Activated CD8-positive, alpha-beta T cell treated with anti-CD3 and anti-CD28 coated beads for 36 hours (primary cell): Measurements from ENCODE around the gene WDR70. TPM values are rescaled to one million over a fixed set of nuclear protein-coding genes. Genes with fewer than 3 reads are reported as not detected.

ENCODE experiments used
- ATAC-seq: fragments of 200-7000 bp; cut with Tn5 transposase; one replicate; pipeline ENCODE4 v1.10.0; 2021; ENCODE audit warnings: mild to moderate bottlenecking, moderate library complexity
- CTCF ChIA-PET: fragments of 350-600 bp; sonication (Branson Sonifier 250); formaldehyde crosslinking; loops from one replicate; lab custom pipeline; 2021; ENCODE audit warnings: antibody characterized with exemption; lab: Charles Lee
- POLR2A ChIA-PET: fragments of 350-600 bp; sonication (Branson Sonifier 250); formaldehyde crosslinking; loops from one replicate; lab custom pipeline; 2021; ENCODE audit warnings: antibody characterized with exemption; lab: Charles Lee
- DNase-seq: peaks from one replicate; pipeline ENCODE4 v3.0.0-alpha.2; 2020
- H3K27ac Mint-ChIP-seq: one replicate; pipeline ENCODE4 v1.8.0; 2021; ENCODE audit warnings: mild to moderate bottlenecking, mixed read lengths
- H3K27me3 Mint-ChIP-seq: one replicate; pipeline ENCODE4 v1.8.0; 2021; ENCODE audit warnings: mixed read lengths
- H3K36me3 Mint-ChIP-seq: one replicate; pipeline ENCODE4 v1.8.0; 2021; ENCODE audit warnings: low read depth, mixed read lengths
- H3K4me1 Mint-ChIP-seq: one replicate; pipeline ENCODE4 v1.8.0; 2021; ENCODE audit warnings: low read depth, mixed read lengths
- H3K4me3 Mint-ChIP-seq: one replicate; pipeline ENCODE4 v1.8.0; 2021; ENCODE audit warnings: mild to moderate bottlenecking, moderate library complexity, mixed read lengths
- H3K9me3 Mint-ChIP-seq: one replicate; pipeline ENCODE4 v1.8.0; 2021; ENCODE audit warnings: mixed read lengths
- CTCF ChIP-seq: fragments of 200-600 bp; IDR thresholded peaks from one replicate; pipeline ENCODE4 v1.8.0; 2022; ENCODE audit warnings: antibody characterized with exemption, mild to moderate bottlenecking
- intact Hi-C: fragments of 100-400 bp; cut with micrococcal nuclease; formaldehyde crosslinking; loops from one replicate; pipeline ENCODE4 v1.10.0; 2022
- total RNA-seq, 2 experiments: library from RNA; stranded (reverse); gene quantifications; one replicate each; pipeline ENCODE4 v1.2.3, GENCODE V29; 2021

WDR70 gene
- total RNA-seq, 2 experiments from 2014 or later, result 30.8 to 32.7 TPM

DNA sequence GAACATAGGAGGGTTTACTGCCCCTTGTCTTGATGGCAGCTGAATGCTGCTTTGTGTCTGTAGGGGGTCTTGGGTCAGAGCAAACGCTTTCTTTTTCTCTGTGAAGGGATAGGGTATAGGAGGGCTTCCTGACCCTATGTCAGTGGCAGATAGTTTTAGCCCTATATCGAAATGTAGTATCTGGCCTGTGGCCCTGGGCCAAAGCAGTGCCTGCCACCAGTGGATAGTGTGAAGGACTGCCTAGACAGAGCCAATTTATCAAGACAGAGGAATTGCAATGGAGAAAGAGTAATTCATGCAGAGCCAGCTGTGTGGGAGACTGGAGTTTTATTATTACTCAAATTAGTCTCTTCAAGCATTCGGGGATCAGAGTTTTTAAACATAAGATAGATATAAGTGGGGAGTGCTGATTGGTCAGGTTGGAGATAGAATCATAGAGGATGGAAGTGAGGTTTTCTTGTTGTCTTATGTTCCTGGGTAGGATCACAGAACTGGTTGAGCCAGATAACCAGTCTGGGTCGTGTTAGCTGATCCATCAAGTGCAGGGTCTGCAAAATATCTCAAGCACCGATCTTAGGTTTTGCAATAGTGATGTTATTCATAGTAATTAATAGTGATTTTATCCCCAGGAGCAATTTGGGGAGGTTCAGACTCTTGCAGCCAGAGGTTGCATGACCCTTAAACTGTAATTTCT is 282.3 kb downstream of the WDR70 start:
- peaks cover 5% of the 10 kb centered on the region for H3K4me1 Mint-ChIP-seq
- TF ChIP-seq CTCF, result no peak
- no peak overlapping the region for H3K4me3 Mint-ChIP-seq
- ChIA-PET POLR2A (no interaction called here), CTCF (no interaction called here)
- H3K27me3 Mint-ChIP-seq, result no peaks in the 10 kb centered on the region
- ATAC-seq (no peak), DNase-seq (no peak)
- intact Hi-C loops, result no loop called here
- no peaks in the 10 kb centered on the region for H3K9me3 Mint-ChIP-seq
- H3K27ac Mint-ChIP-seq, result no peak overlapping the region
- no peaks in the 10 kb centered on the region for H3K36me3 Mint-ChIP-seq

DNA sequence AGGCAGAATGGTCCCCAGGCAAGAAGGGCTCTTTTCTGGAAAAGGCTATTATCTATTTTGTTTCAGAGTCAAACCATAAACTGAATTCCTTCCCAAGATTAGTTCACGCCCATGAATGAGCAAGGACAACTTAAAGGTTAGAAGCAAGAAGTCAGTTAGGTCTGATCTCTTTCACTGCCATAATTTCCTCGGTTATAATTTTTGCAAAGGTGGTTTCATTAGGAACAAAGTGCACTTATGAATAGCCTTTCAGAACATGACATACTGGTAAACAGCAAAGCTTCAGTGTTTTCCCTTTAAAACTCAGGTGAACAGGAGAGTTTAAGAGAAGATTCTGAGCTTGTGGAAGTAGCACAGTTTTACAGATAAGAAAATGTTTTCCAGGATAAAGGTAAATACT is 282.8 kb downstream of the WDR70 start:
- Mint-ChIP-seq H3K4me3 (no peak overlapping the region), H3K27ac (no peak overlapping the region), H3K27me3 (no peaks in the 10 kb centered on the region), H3K36me3 (no peaks in the 10 kb centered on the region), H3K4me1 (peaks cover 5% of the 10 kb centered on the region), H3K9me3 (no peaks in the 10 kb centered on the region)
- CTCF ChIA-PET, result no interaction called here
- TF ChIP-seq CTCF, result no peak
- DNase-seq (no peak), ATAC-seq (no peak)
- intact Hi-C loops, result no loop called here
- POLR2A ChIA-PET, result no interaction called here

DNA sequence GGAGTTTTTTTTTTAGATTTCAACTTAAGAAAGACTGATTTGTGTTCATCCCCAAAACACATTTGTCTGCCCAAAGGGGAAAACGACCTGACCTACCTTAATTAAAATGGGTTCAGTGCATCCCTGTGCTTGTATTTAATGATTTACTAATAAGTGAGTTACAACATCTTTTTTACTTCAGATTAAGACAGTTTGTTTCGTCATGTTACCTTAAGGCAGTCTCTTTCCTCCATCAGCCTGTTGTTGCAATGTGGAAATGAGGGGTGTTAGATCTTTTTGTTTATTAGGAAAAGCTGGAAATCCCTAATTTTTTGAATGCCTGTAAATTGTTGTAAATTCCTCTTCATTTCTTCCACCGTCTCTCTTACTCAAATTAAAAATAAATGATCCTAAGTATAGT is 283.2 kb downstream of the WDR70 start:
- TF ChIP-seq CTCF, result no peak
- Mint-ChIP-seq H3K9me3 (no peaks in the 10 kb centered on the region), H3K4me3 (no peak overlapping the region), H3K27ac (no peak overlapping the region), H3K4me1 (peaks cover 5% of the 10 kb centered on the region), H3K36me3 (no peaks in the 10 kb centered on the region), H3K27me3 (no peaks in the 10 kb centered on the region)
- ATAC-seq, result no peak
- no peak for DNase-seq
- POLR2A ChIA-PET, result no interaction called here
- CTCF ChIA-PET, result no interaction called here
- intact Hi-C loops, result no loop called here

GRCh38 chr5:37662789-37663485 is 283.8 kb downstream of the WDR70 start:
- ATAC-seq, result no peak
- no peaks in the 10 kb centered on the region for H3K27me3 Mint-ChIP-seq
- no peak overlapping the region for H3K27ac Mint-ChIP-seq
- intact Hi-C loops, result no loop called here
- CTCF ChIA-PET, result no interaction called here
- POLR2A ChIA-PET, result no interaction called here
- no peak for DNase-seq
- H3K9me3 Mint-ChIP-seq, result no peaks in the 10 kb centered on the region
- TF ChIP-seq CTCF, result no peak
- H3K36me3 Mint-ChIP-seq, result no peaks in the 10 kb centered on the region
- peaks cover 5% of the 10 kb centered on the region for H3K4me1 Mint-ChIP-seq
- H3K4me3 Mint-ChIP-seq, result no peak overlapping the region

DNA sequence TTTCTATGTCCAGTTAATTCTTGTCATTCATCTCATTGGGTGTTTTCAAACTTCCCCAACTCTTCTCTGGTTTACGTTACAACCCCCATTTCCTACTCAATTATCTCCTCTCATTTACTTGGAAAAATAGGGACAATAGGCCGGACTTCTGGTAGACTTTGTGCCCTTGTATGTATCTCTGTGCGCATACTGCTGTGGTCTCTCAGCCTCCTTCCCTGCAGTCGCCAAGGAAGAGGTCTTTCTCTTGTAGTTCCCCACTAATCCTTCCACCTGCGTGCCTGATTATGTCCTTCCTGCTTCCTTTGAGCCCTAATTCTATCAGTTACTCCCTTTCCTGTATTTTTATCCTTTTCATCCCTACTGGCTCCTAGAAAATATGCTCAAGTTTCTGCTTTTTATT is 284.4 kb downstream of the WDR70 start:
- Mint-ChIP-seq H3K27me3 (no peaks in the 10 kb centered on the region), H3K4me1 (no peaks in the 10 kb centered on the region), H3K9me3 (no peaks in the 10 kb centered on the region), H3K4me3 (no peak overlapping the region), H3K36me3 (no peaks in the 10 kb centered on the region), H3K27ac (no peak overlapping the region)
- TF ChIP-seq CTCF, result no peak
- ATAC-seq (no peak), DNase-seq (no peak)
- CTCF ChIA-PET, result no interaction called here
- POLR2A ChIA-PET, result no interaction called here
- intact Hi-C loops, result no loop called here
